Gastroesophageal sphincter (tissue), 4 donors: ENCODE results near the gene FHIT. TPM values are rescaled to one million over a fixed set of nuclear protein-coding genes. Genes with fewer than 3 reads are reported as not detected.

Source experiments
- ATAC-seq: fragments of 150-250 bp; one replicate; pipeline ENCODE4 v1.9.1; 2016; ENCODE audit warnings: mild to moderate bottlenecking, moderate library complexity
- H3K27ac ChIP-seq, 4 donors: fragments of 200-600 bp; sonication (generic) in 3 of 4; 1 replicate in 3 of 4; 2 replicates in 1 of 4; pipeline ENCODE4 v1.5.1; 2016 to 2019
- H3K27me3 ChIP-seq: fragments of 200-600 bp; sonication (generic); one replicate; pipeline ENCODE4 v1.5.1; 2019
- H3K36me3 ChIP-seq, 2 donors: fragments of 200-600 bp; sonication (generic); one replicate each; pipeline ENCODE4 v1.5.1; 2019; ENCODE audit warnings: control low read depth in 1 of 2
- H3K4me1 ChIP-seq, 3 donors: fragments of 200-600 bp; sonication (generic); 1 replicate in 2 of 3; 2 replicates in 1 of 3; pipeline ENCODE4 v1.5.1; 2016 to 2019; ENCODE audit warnings: control low read depth in 2 of 3
- H3K4me3 ChIP-seq, 2 donors: fragments of 200-600 bp; sonication (generic); one replicate each; pipeline ENCODE4 v1.5.1; 2019; ENCODE audit warnings: mild to moderate bottlenecking in 1 of 2, moderate library complexity in 1 of 2
- H3K9me3 ChIP-seq, 3 donors: fragments of 200-600 bp; sonication (generic); one replicate each; pipeline ENCODE4 v1.5.1; 2017 to 2019; ENCODE audit warnings: control low read depth in 2 of 3
- EP300 ChIP-seq: sonication (generic); formaldehyde crosslinking; IDR thresholded peaks from one replicate; pipeline ENCODE4 v1.6.1; 2017; ENCODE audit warnings: antibody characterized with exemption, mild to moderate bottlenecking
- POLR2A ChIP-seq, 2 donors: fragments of 450-650 bp; IDR thresholded peaks; one replicate each; pipeline ENCODE4 v1.6.1; 2017; ENCODE audit warnings: antibody characterized with exemption in 2 of 2, mild to moderate bottlenecking in 2 of 2, moderate library complexity in 1 of 2
- POLR2AphosphoS5 ChIP-seq: sonication (generic); formaldehyde crosslinking; IDR thresholded peaks from one replicate; pipeline ENCODE4 v1.6.1; 2017; ENCODE audit warnings: antibody characterized with exemption
- WGBS, 2 donors: methylation state at CpG; one replicate each; pipeline ENCODE4 v1.1.5; 2018; ENCODE audit warnings: low coverage in 1 of 2; 5-methylcytosine and 5-hydroxymethylcytosine counted together
- total RNA-seq, 4 donors: library from RNA; depleted of rRNA; stranded (reverse); fragments of >200 nt; gene quantifications; one replicate each; pipeline ENCODE4 v1.1.0, GENCODE V29; 2016
- TF ChIP-seq, protein P1 (sequence below), 4 experiments: fragments of 200-600 bp in 2 of 4; fragments of 450-650 bp in 2 of 4; sonication (generic) in 1 of 4; IDR thresholded peaks; one replicate each; pipeline ENCODE4 v1.5.1; 2017 to 2019; ENCODE audit warnings: antibody characterized with exemption in 4 of 4, mild to moderate bottlenecking in 2 of 4, moderate library complexity in 2 of 4

The FHIT gene
- total RNA-seq, 4 donors from 2014 or later = 1.4 to 7.3 (median 3.9) TPM

- WGBS, 2 donors = 62 to 92% methylated on average over 3 of the region's 3 CpGs
- H3K36me3 ChIP-seq = no peaks in the 10 kb centered on the region
- TF ChIP-seq EP300 = no peak
- TF ChIP-seq POLR2A (IDR thresholded peaks at IDR 0.05) = no peak
- TF ChIP-seq POLR2AphosphoS5 = no peak
- TF ChIP-seq, protein P1, sequence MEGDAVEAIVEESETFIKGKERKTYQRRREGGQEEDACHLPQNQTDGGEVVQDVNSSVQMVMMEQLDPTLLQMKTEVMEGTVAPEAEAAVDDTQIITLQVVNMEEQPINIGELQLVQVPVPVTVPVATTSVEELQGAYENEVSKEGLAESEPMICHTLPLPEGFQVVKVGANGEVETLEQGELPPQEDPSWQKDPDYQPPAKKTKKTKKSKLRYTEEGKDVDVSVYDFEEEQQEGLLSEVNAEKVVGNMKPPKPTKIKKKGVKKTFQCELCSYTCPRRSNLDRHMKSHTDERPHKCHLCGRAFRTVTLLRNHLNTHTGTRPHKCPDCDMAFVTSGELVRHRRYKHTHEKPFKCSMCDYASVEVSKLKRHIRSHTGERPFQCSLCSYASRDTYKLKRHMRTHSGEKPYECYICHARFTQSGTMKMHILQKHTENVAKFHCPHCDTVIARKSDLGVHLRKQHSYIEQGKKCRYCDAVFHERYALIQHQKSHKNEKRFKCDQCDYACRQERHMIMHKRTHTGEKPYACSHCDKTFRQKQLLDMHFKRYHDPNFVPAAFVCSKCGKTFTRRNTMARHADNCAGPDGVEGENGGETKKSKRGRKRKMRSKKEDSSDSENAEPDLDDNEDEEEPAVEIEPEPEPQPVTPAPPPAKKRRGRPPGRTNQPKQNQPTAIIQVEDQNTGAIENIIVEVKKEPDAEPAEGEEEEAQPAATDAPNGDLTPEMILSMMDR (IDR thresholded peaks at IDR 0.05) = no peak
- no peak for ATAC-seq
- H3K4me3 ChIP-seq = no peak overlapping the region
- no peak overlapping the region for H3K27ac ChIP-seq
- H3K4me1 ChIP-seq = no peaks in the 10 kb centered on the region
- no peaks in the 10 kb centered on the region for H3K27me3 ChIP-seq
- no peaks in the 10 kb centered on the region for H3K9me3 ChIP-seq
Observed at GRCh38 chr3:59788133-59788532, 1463.1 kb downstream of the FHIT start.

- Histone ChIP-seq H3K36me3 (no peaks in the 10 kb centered on the region), H3K9me3 (no peaks in the 10 kb centered on the region), H3K4me3 (no peak overlapping the region), H3K4me1 (no peaks in the 10 kb centered on the region), H3K27ac (no peak overlapping the region), H3K27me3 (no peaks in the 10 kb centered on the region)
- WGBS, 2 donors = 79 to 95% methylated on average over 5 to 6 of the region's 6 CpGs
- no peak for ATAC-seq
- TF ChIP-seq EP300 = no peak
- no peak for TF ChIP-seq POLR2AphosphoS5
- TF ChIP-seq POLR2A (IDR thresholded peaks at IDR 0.05) = no peak
- TF ChIP-seq, protein P1 (IDR thresholded peaks at IDR 0.05) = no peak
Observed at GRCh38 chr3:59786374-59786773, 1464.9 kb downstream of the FHIT start.

DNA sequence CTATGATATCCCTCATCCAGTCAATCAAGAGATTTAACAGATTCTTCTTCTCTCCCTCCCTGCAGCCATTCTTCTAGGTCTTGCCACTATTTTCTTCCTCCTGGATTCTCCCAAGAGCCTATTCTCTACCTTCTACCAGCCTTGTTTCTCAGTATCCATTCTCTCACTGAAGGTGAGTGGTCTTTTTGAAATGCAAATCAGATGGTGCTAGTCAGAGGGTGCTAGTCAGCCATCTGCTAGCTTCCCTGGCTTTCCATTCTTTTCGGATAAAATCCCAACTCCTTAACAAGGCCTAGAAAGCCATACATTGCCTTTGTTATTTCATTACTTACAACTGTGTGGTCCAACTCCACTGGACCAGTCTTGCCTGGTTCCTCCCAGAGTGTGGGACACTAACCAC is 1467.1 kb downstream of the FHIT start:
- WGBS, 2 donors = 100% methylated on average over 1 of the region's 1 CpG
- Histone ChIP-seq H3K27ac (no peak overlapping the region), H3K36me3 (no peaks in the 10 kb centered on the region), H3K9me3 (no peaks in the 10 kb centered on the region), H3K4me1 (no peaks in the 10 kb centered on the region), H3K4me3 (no peak overlapping the region), H3K27me3 (no peaks in the 10 kb centered on the region)
- no peak for TF ChIP-seq EP300
- TF ChIP-seq POLR2A (IDR thresholded peaks at IDR 0.05) = no peak
- TF ChIP-seq POLR2AphosphoS5 = no peak
- TF ChIP-seq, protein P1 (IDR thresholded peaks at IDR 0.05) = no peak
- no peak for ATAC-seq

- Histone ChIP-seq H3K4me3 (no peak overlapping the region), H3K27ac (no peak overlapping the region), H3K36me3 (no peaks in the 10 kb centered on the region), H3K4me1 (no peaks in the 10 kb centered on the region), H3K27me3 (no peaks in the 10 kb centered on the region), H3K9me3 (no peaks in the 10 kb centered on the region)
- TF ChIP-seq POLR2AphosphoS5 (no peak), EP300 (no peak), POLR2A (IDR thresholded peaks at IDR 0.05) (no peak)
- TF ChIP-seq, protein P1 (IDR thresholded peaks at IDR 0.05) = no peak
- ATAC-seq = no peak
- whole genome bisulfite sequencing, 2 donors = 80 to 92% methylated on average over 1 to 2 of the region's 3 CpGs
Observed at GRCh38 chr3:59783468-59783988, 1467.7 kb downstream of the FHIT start.

DNA sequence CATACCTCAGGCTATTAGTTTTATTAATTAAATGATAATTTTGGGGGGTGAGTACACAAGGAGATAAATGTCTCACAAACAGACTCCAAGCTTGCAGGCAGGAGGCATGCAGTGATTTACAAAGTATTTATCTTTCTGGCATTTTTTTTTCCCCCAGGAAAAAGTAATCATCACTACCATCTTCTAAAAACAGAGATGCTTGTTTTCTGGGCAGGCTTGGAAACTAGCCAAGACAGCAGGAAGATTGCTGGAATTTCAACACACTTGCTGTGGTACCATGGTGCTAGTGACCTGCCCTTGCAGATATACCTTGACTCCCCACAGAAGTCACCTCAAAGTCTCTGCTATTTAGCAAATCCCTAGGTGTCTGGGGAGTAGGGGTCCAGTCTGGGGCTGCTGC is 1468.6 kb downstream of the FHIT start:
- Histone ChIP-seq H3K27ac (no peak overlapping the region), H3K27me3 (no peaks in the 10 kb centered on the region), H3K4me3 (no peak overlapping the region), H3K36me3 (no peaks in the 10 kb centered on the region), H3K9me3 (no peaks in the 10 kb centered on the region), H3K4me1 (no peaks in the 10 kb centered on the region)
- TF ChIP-seq, protein P1 (IDR thresholded peaks at IDR 0.05) = no peak
- TF ChIP-seq EP300 (no peak), POLR2A (IDR thresholded peaks at IDR 0.05) (no peak), POLR2AphosphoS5 (no peak)
- ATAC-seq = no peak
